ENCODE measurements around the gene MAP1LC3B. TPM values are rescaled to one million over a fixed set of nuclear protein-coding genes. Genes with fewer than 3 reads are reported as not detected.

The MAP1LC3B gene
- total and polyA plus RNA-seq, 2 of the 8 experiments (the other 6 are each of a cell fraction or from before 2014, with no cell fraction given): 29.5 to 48.5 TPM

DNA sequence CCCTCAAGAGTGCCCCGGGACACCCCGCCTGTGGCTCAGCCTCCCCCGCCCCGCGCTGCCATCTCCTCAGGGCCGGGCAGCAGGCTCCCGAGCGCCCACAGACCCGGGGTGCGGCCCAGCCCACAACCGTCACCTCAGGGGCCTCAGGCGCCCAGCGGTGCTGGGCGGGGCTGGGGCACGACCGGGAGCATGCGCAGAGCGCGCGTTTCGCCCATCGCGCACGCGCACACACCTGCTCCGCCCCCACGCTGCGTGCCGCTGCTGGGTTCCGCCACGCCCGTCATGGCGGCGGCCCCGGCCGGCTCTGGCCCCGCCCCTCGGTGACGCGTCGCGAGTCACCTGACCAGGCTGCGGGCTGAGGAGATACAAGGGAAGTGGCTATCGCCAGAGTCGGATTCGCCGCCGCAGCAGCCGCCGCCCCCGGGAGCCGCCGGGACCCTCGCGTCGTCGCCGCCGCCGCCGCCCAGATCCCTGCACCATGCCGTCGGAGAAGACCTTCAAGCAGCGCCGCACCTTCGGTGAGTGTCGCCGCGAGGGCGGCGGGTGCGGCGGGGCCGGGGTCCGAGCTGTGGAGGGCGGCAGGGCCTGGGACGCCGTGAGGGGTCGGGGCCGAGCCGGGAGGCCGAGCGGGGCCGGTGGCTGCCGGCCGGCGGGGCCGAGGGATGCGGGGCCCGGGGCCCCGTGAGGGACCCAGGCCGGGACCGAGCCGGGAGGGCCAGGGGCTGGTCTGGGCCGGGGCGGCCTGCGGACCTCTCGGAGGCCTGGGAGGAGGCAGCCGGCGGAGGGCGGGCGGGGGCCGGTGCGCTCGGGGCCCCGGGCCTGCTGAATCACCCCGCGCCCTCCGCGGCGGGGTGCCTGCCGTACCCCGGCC, at the start of gene MAP1LC3B (continued):
- TF ChIP-seq MAFK (IDR thresholded peaks at IDR 0.05; ENCODE audit: low read depth, low read length): no peak
- no peak for TF ChIP-seq SAP30 (IDR thresholded peaks at IDR 0.05; ENCODE audit: insufficient read depth, insufficient replicate concordance, low read length)
- TF ChIP-seq SP4 (IDR thresholded peaks at IDR 0.05; ENCODE audit: low read length): peak; percentile 76; the same call in 1 of the 2 replicates
- TF ChIP-seq, protein P1, sequence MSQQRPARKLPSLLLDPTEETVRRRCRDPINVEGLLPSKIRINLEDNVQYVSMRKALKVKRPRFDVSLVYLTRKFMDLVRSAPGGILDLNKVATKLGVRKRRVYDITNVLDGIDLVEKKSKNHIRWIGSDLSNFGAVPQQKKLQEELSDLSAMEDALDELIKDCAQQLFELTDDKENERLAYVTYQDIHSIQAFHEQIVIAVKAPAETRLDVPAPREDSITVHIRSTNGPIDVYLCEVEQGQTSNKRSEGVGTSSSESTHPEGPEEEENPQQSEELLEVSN (IDR thresholded peaks at IDR 0.05): no peak
- no peak for TF ChIP-seq HDAC6 (IDR thresholded peaks at IDR 0.05; ENCODE audit: low read depth, low read length)
- no peak for TF ChIP-seq GABPA (IDR thresholded peaks at IDR 0.05; ENCODE audit: borderline replicate concordance, insufficient read depth, low read length)
- TF ChIP-seq SRF (IDR thresholded peaks at IDR 0.05; ENCODE audit: low read depth, low read length): no peak
- peak; percentile 15; the same call in 1 of the 2 replicates for TF ChIP-seq RBBP5 (IDR thresholded peaks at IDR 0.05; ENCODE audit: borderline replicate concordance, low read depth, low read length)
- TF ChIP-seq POLR2AphosphoS5 (IDR thresholded peaks at IDR 0.05; ENCODE audit: low read depth, low read length): peak; percentile 73
- TF ChIP-seq RAD21 (IDR thresholded peaks at IDR 0.05 in 1 of 2, conservative IDR thresholded peaks at IDR 0.05 in 1 of 2; ENCODE audit: low read depth in 2 of 2, low read length in 2 of 2): no peak
- 0 out of 2 replicates have a peak, but pooled peaks have one; percentile 38 for TF ChIP-seq TCF12 (IDR thresholded peaks at IDR 0.05; ENCODE audit: low read depth, low read length)
- TF ChIP-seq, protein P2, sequence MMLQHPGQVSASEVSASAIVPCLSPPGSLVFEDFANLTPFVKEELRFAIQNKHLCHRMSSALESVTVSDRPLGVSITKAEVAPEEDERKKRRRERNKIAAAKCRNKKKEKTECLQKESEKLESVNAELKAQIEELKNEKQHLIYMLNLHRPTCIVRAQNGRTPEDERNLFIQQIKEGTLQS (IDR thresholded peaks at IDR 0.05; ENCODE audit: insufficient read depth, low read depth, low read length): peak; percentile 46; the same call in 1 of the 2 replicates
- no peak for TF ChIP-seq RXRA (IDR thresholded peaks at IDR 0.05; ENCODE audit: insufficient read depth, low read depth, low read length)
- peak; percentile 100 for TF ChIP-seq YY1 (IDR thresholded peaks at IDR 0.05; ENCODE audit: low read depth, low read length)
- TF ChIP-seq GTF2F1 (IDR thresholded peaks at IDR 0.05; ENCODE audit: borderline replicate concordance, low read depth, low read length): 0 out of 2 replicates have a peak, but pooled peaks have one; percentile 59
- 0 out of 2 replicates have a peak, but pooled peaks have one; percentile 21 for TF ChIP-seq CHD2 (IDR thresholded peaks at IDR 0.05; ENCODE audit: low read length)
- TF ChIP-seq NANOG (IDR thresholded peaks at IDR 0.05; ENCODE audit: insufficient read depth, low read depth, low read length, poor library complexity, severe bottlenecking): no peak
- TF ChIP-seq, protein P3, sequence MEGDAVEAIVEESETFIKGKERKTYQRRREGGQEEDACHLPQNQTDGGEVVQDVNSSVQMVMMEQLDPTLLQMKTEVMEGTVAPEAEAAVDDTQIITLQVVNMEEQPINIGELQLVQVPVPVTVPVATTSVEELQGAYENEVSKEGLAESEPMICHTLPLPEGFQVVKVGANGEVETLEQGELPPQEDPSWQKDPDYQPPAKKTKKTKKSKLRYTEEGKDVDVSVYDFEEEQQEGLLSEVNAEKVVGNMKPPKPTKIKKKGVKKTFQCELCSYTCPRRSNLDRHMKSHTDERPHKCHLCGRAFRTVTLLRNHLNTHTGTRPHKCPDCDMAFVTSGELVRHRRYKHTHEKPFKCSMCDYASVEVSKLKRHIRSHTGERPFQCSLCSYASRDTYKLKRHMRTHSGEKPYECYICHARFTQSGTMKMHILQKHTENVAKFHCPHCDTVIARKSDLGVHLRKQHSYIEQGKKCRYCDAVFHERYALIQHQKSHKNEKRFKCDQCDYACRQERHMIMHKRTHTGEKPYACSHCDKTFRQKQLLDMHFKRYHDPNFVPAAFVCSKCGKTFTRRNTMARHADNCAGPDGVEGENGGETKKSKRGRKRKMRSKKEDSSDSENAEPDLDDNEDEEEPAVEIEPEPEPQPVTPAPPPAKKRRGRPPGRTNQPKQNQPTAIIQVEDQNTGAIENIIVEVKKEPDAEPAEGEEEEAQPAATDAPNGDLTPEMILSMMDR (IDR thresholded peaks at IDR 0.05; ENCODE audit: control extremely low read depth in 1 of 3, insufficient read depth in 1 of 3, low read depth in 1 of 3, low read length in 3 of 3): no peak
